Measurements from ENCODE around the gene RAMP1.

The RAMP1 gene

GRCh38 chr2:237895544-237896506 is 36.4 kb downstream of the RAMP1 start:
- DNase-seq: no peak

DNA sequence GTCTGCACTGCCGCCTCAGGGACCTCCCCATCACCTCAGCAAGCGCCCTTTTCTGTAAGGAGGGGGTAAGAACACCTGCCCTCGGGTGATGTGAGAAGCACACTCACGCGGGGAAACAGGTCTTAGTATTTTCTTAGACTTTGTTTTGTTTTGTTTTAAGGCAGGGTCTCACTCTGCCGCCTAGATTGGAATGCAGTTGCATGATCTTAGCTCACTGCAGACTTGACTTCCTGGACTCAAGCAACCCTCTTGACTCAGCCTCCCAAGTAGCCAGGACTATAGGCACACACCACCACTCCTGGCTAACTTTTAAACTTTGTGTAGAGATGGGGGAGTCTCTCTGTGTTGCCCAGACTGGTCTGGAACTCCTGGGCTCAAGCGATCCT is 37.1 kb downstream of the RAMP1 start:
- DNase-seq: no peak

DNA sequence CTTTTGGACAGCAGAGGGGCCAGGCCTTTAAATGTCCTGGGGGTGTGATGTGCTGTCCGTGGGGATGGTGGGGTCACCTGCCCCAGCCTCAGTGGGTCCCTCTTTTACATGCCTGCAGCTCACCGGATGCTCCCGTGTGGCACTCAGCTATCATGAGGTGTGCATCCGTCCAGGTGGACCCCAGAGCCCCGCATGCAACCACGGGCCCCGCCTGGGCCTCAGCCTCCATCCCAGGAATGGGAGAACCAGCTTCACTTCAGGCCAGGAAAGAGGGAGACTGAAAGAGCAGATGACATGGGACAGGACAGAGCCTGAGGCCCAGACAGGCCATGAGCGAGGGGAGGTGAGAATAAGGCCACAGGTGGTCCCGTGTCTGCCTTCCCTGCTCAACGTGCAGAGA is 37.5 kb downstream of the RAMP1 start:
- DNase-seq: no peak

DNA sequence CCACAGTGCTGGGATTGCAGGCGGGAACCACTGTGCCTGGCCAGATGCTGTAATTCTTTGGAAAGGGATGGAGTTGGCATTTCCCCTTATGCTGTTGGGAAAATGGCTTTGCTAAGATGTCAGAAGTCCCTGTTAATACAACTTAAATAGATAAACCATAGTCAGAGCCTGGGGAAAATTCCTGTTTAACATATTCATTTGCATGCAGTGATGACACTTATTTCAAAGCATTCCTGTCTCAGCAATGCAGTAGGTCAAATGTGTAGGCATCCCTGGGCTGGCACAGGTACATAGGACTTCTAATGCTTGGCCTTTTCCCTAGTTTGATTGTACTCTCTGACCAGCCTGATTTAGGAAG is 38.6 kb downstream of the RAMP1 start:
- DNase-seq: no peak

DNA sequence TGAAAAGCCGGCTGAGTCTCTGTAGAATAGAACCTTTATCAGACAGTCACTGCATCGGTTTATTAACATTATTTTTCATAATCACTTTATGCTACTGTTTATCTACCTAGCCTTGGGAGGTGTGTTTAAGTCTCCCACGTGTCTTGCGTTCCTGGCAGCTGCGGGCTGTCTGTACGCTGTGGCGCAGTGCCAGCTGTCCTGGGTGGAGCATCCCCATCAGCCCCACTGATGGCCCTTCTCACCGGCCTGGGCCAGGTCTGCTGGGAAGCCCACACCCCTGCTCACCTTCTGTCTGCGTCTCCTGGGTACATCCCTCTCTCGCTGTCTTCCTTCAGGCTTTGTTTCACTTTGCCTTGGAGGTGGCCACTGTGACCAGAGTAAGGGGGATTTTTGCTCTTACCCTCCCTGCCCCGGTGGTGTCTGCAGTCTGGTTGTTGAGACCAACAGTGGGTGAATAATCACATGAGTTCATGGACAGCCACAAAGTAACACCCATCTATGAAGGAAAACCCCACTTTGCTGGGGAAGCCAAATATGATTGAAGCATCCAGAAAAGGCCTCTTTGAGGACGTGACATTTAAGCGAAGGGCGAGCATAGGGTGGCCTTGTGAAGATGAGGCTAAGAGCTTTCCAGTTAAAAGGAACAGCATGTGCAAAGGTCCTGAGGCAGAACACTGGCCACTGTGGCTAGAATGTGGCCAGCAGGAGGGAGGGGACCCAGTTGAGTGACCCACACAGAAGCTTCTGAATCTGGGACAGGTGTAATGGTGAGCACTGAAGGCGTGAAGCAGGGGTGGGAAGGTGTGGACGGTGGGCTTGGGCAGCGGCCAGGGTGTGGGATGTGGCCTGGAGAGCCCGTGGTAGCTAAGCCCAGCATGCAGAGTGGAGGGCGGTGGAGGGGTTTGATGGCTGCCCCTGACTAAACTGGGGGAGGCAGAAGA is 41.7 kb downstream of the RAMP1 start:
- DNase-seq: no peak

- DNase-seq: no peak
Observed at GRCh38 chr2:237901932-237902850, 42.8 kb downstream of the RAMP1 start.

DNA sequence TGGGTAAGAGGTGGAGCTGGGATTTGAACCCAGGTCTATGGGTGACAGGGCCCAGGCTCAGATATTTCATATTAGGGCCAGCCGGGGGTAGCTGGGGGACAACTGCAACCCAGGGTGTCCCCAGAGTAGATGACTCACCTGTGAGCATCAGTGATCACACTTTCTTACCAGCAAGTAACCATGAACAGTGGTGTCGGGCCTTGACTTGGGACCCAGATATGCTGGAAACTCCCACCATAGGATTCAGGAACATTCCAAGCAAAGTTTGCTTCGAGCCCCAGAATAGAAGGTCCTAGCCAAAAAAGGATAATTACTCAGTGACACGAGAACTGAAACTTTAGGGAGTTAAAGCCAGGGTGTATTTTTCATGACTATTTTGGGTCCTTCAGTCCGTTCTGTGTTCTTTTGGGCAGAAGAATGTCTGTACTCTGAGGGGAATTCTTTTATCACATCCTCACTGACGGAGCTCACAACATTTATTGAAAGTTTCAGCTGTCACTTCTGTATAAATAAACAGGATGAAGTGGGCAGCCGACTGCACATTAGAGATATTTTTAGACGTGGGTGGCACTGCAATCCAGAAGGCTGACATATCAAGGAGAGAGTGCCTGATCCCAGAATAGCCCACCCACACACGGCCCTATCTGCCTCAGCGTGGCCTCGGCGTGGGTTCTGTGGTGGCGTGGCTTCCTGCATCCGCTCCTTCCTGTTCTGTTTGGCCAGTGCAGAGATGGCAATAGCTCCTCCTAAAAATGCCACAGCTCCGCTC is 45.6 kb downstream of the RAMP1 start:
- DNase-seq: no peak

DNA sequence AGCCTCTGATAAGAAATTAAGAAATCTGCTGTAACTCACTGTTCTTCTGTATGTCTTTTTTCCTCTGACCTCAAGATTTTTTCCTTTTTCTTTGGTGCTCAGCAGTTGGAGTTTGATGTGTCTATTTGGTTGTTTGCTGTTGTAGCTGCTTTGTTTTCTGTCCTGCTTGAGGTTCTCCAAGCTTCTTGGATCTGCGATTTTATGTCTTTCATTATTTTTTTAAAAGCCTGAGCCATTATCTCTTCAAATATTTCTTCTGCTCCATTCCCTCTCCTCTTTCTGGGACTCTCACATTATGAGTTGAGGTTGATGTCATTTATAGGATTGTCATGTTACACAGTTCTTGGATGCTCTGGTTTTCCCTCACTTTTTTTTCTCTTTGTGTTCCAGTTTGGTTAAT is 47.7 kb downstream of the RAMP1 start:
- DNase-seq: no peak

- DNase-seq: no peak
Observed at GRCh38 chr2:237909075-237909695, 49.8 kb downstream of the RAMP1 start.

DNA sequence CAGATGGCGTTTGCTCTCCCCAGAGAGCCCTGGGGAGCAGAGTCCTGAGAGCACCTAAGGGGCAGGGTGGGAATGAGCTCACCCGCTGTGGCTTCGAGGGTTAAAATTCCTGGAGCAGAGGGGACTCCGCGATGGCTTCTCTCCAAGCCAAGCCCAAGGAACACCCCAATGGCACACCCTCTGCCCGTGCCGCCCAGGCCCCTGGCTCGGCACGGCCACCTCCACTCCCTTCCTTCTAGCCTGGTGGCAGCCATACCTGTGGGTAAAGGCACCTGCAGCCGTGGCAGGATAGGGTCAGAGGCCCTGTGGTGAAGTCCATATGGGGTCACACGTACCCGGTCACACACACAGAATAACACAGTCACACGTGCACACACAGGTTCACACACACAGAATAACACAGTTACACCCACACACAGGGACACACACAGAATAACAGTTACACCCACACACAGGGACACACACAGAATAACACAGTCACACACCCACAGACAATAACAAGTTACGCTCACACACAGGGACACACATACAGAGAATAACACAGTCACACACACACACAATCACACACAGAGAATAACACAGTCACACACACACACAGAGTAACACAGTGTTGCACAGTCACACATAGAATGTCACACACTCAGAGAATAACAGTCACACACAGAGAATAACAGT is 50.5 kb downstream of the RAMP1 start:
- DNase-seq: no peak

DNA sequence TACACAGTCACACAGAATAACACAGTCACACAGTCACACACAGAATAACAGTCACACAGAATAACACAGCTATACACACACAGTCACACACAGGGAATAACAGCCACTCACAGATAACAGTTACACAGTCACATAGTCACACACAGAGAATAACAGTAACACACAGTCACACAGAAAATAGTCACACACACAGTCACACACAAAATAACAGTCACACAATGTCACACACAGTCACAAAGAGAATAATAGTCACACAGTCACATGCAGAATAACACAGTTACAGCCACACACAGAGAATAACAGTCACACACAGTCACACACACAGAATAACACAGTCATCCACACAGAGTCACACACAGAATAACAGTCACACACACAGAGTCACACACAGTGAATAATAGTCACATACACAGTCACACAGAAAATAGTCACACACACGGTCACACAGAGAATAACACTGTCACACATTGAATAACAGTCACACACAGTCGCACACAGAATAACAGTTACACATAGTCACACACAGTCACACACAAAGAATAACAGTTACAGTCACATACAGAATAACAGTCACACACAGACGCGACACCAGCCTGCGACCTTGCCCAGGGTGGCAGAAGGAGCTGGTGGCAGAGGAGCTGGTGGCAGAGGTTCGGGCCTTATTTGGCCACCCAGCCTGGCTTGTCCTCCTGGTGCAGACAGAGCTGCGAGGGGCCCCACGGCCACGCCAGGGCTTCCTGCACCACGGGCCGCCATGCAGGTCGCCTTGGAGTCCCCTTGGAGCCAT is 51.3 kb downstream of the RAMP1 start:
- no peak for DNase-seq

- no peak for DNase-seq
Observed at GRCh38 chr2:237911363-237912017, 52.1 kb downstream of the RAMP1 start.

- DNase-seq: no peak
Observed at GRCh38 chr2:237912271-237913192, 53.1 kb downstream of the RAMP1 start.

DNA sequence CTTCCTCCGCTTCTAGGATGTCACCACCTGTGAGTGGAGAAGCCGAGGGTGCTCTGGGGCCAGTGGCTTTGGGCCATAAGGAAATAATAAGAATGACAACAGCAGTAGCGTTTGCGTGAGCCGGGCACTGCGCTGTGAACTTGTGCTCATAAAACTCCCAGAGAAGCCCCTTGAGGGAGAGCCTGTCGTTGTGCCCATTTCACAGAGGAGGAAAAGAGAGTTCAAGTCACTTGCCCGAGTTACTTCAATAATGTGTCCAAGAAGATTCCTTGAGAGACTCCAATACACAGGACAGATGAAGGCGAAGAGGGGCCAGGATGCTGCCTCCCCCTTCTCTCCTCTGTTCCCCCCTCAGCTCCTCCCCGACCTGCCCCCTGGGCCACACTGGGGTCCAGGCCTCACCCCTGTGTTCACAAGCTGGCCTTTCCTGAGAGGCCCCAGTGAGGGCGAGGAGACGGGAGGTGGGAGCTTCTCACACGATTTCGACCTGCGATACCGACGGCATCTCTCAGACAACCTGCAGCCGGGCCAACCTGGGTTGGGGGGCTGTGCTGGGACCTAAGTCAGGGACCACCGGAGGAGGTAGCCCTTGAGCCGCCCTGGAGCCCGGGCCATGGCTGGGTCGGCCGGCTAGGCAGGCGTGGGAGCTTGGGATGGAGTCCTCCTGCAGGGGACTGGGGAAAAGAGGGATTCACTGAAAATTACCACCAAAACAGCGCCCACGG is 53.9 kb downstream of the RAMP1 start:
- DNase-seq: no peak

DNA sequence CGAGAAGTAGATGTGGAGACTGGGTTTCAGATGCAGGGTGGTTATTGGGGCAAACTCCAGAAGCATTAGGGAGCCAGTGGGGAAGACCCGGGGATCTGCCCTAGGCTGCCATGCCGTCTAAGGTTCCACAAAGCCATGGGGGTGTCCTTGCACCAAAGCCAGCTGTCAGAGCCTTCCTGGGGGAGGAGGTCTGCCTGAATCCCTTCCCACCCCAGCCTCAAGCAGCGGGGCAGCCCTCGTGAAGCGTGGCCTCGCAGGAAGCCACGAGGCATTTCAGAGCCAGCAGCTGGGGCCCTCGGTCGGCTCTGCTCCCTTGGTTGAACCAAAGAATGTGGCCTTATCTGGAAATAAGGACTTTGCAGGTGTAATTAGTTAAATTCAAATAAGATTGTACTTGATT is 56.2 kb downstream of the RAMP1 start:
- DNase-seq: no peak

- DNase-seq: no peak
Observed at GRCh38 chr2:237916296-237916695, 56.9 kb downstream of the RAMP1 start.

- no peak for DNase-seq
Observed at GRCh38 chr2:237917696-237918374, 58.4 kb downstream of the RAMP1 start.
